DMS53 treated with DMSO at 0.1 percent for 48 hours (cell line): ENCODE measurements around the gene CHADL.
"Not testable (repeated sequence)": the region's sequence is repeated elsewhere in the genome, so short reads cannot be mapped to it uniquely, and the experiment has no call there.

Experiments
- DNase-seq: peaks from one replicate; lab custom pipeline; 2025; ENCODE audit not compliant: unreplicated experiment; lab: John Stamatoyannopoulos, UW

Gene CHADL

GRCh38 chr22:41240377-41241132 lies at the start of gene CHADL:
Gene CHADL (minus strand): TSS chr22:41240931. CDS start chr22:41240881, 50 bp downstream.
- no peak for DNase-seq

- no peak for DNase-seq
Observed at GRCh38 chr22:41289671-41290070, 48.9 kb upstream of the CHADL start.

- peak; percentile 90 for DNase-seq
Observed at GRCh38 chr22:41288245-41288946, 47.7 kb upstream of the CHADL start.

- peak; percentile 62 for DNase-seq
Observed at GRCh38 chr22:41286639-41287091, 45.9 kb upstream of the CHADL start.

- DNase-seq, result peak; percentile 95
Observed at GRCh38 chr22:41285820-41286638, 45.3 kb upstream of the CHADL start, which contains the start of gene RANGAP1. Gene RANGAP1 (minus strand): TSS chr22:41286187. CDS start chr22:41281044, 5,143 bp downstream.

- peak; percentile 25 for DNase-seq
Observed at GRCh38 chr22:41285441-41285819, 44.7 kb upstream of the CHADL start.

GRCh38 chr22:41284465-41284864 lies 43.7 kb upstream of the CHADL start:
- no peak for DNase-seq

- no peak for DNase-seq
Observed at GRCh38 chr22:41280854-41281253, 40.1 kb upstream of the CHADL start.

- DNase-seq, result no peak
Observed at GRCh38 chr22:41280065-41280464, 39.3 kb upstream of the CHADL start.

GRCh38 chr22:41274856-41275255 lies 34.1 kb upstream of the CHADL start:
- no peak for DNase-seq

- no peak for DNase-seq
Observed at GRCh38 chr22:41273128-41273527, 32.4 kb upstream of the CHADL start.

- DNase-seq, result no peak
Observed at GRCh38 chr22:41271787-41272186, 31.1 kb upstream of the CHADL start.

- no peak for DNase-seq
Observed at GRCh38 chr22:41267958-41268357, 27.2 kb upstream of the CHADL start.

GRCh38 chr22:41264408-41264941 lies 23.7 kb upstream of the CHADL start:
- DNase-seq, result no peak

- no peak for DNase-seq
Observed at GRCh38 chr22:41263704-41264103, 23.0 kb upstream of the CHADL start.

- DNase-seq, result no peak
Observed at GRCh38 chr22:41262250-41262765, 21.6 kb upstream of the CHADL start.

GRCh38 chr22:41261541-41262249 lies 21.0 kb upstream of the CHADL start:
- no peak for DNase-seq

GRCh38 chr22:41260871-41261270 lies 20.1 kb upstream of the CHADL start:
- DNase-seq, result no peak

GRCh38 chr22:41259756-41260155 lies 19.0 kb upstream of the CHADL start:
- not testable (repeated sequence) for DNase-seq

GRCh38 chr22:41257696-41258095 lies 17.0 kb upstream of the CHADL start:
- no peak for DNase-seq
